IPS DF 6.9 (cell line): Measurements from ENCODE around the gene SAMMSON.

Experiments
- DNase-seq: peaks from one replicate; pipeline ENCODE4 v3.0.0-alpha.2; 2013; ENCODE audit warnings: low read depth, low spot score
- H3K27ac ChIP-seq: one replicate; pipeline ENCODE4 v1.5.1; 2013; ENCODE audit warnings: low read length, control low read depth
- H3K27me3 ChIP-seq: 2 replicates; pipeline ENCODE4 v1.6.1; 2013; ENCODE audit warnings: mild to moderate bottlenecking, low read length; ENCODE audit not compliant: control insufficient read depth, insufficient read depth
- H3K36me3 ChIP-seq: 2 replicates; pipeline ENCODE4 v1.6.1; 2013; ENCODE audit warnings: low read length; ENCODE audit not compliant: control insufficient read depth, insufficient read depth
- H3K4me1 ChIP-seq: 2 replicates; pipeline ENCODE4 v1.6.1; 2013; ENCODE audit warnings: low read length; ENCODE audit not compliant: control insufficient read depth, insufficient read depth
- H3K4me3 ChIP-seq: 2 replicates; pipeline ENCODE4 v1.5.1; 2013; ENCODE audit warnings: mild to moderate bottlenecking, low read length
- H3K9me3 ChIP-seq: 2 replicates; pipeline ENCODE4 v1.6.1; 2013; ENCODE audit warnings: low read length, inconsistent platforms; ENCODE audit not compliant: control insufficient read depth, insufficient read depth
- WGBS: extraction: QIAGEN DNeasy Blood & Tissue Kit; methylation state at CpG from one replicate; pipeline ENCODE4 v1.1.7; 2013; ENCODE audit warnings: mixed read lengths, missing lambda C conversion rate; ENCODE audit not compliant: insufficient read length, insufficient coverage; 5-methylcytosine and 5-hydroxymethylcytosine counted together

SAMMSON gene

DNA sequence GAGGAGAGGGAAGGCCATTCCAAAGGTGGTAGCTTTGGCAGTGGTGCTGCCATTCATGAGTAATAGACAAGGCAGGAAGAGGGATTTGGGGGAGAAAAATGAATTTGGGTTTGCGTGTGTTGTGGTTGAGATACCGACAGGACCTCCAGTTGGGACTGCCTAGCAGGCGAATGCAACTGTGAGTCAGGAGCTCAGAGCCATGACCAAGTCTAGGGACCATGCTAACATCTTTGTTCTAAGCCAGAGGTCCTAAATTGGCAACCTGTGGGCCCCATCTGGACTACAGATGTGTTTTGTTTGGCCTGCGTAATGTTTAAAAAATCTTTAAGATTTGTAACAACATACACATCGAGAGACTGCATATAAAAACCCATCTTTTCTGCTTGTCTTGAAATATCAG lies 61.6 kb downstream of the SAMMSON start:
- H3K9me3 ChIP-seq, result no peaks in the 10 kb centered on the region
- WGBS, result no CpG with 5 or more reads among the region's 5 CpGs
- no peak for DNase-seq
- H3K4me3 ChIP-seq, result no peak overlapping the region
- H3K27me3 ChIP-seq, result no peaks in the 10 kb centered on the region
- no peaks in the 10 kb centered on the region for H3K36me3 ChIP-seq
- H3K4me1 ChIP-seq, result no peaks in the 10 kb centered on the region
- H3K27ac ChIP-seq, result no peak overlapping the region

DNA sequence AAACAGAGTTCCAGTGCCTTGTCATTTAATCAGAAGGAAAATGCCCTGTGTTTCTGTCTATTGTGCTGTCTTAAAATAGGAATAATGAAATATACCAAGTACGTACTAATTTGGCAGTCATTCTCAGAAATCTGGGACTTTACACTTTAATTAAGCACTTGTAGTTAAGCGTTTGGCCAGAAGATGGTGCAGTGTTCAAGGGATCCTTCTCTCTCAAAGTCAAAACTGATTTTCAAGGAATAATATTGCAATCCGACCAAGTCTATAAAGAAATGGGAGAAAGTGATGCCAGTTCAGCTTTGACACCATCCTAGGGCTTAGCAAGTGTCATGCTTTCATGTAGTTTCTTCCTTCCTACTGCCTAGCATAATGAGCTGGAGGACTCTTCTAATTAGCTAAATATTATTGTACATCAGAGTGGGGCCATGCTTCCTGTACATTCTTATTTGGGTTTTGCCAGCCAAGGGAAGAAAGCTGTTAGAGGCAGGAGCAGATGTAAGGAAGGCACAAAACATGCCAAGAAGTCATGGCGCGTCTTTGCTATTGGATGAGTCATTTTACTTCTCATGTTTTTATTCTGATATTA lies 64.8 kb downstream of the SAMMSON start:
- Histone ChIP-seq H3K27ac (no peak overlapping the region), H3K27me3 (no peaks in the 10 kb centered on the region), H3K36me3 (no peaks in the 10 kb centered on the region), H3K9me3 (no peaks in the 10 kb centered on the region), H3K4me3 (no peak overlapping the region), H3K4me1 (no peaks in the 10 kb centered on the region)
- WGBS, result no CpG with 5 or more reads among the region's 5 CpGs
- peak; percentile 13 for DNase-seq

DNA sequence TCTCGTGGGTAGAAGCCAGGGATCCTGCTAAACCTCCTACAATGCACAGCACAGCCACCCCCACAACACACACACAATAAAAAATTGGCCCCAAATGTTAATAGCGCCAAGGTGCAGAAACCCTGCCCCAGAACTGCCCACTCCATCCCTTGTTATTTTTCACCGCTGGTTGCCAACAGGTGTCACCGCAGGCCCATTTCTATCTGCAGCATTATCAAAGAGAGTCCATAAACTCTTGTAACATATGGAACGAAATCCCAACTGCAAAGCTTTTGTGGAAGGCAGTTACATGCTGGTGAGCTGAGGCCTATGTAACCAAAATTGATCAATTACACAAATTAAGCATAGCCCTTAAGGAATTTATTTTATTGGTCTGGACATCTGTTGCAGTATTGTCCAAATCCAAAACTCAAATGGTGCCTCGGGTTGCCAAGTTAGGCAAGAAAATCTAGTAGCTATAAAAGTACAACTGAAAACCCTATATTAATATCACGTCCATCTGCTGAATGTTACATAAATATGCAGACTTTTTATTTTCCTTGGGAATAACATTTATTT lies 66.2 kb downstream of the SAMMSON start:
- no peaks in the 10 kb centered on the region for H3K9me3 ChIP-seq
- no peak overlapping the region for H3K27ac ChIP-seq
- WGBS, result no CpG with 5 or more reads among the region's 7 CpGs
- H3K36me3 ChIP-seq, result no peaks in the 10 kb centered on the region
- no peaks in the 10 kb centered on the region for H3K27me3 ChIP-seq
- DNase-seq, result peak; percentile 33
- no peak overlapping the region for H3K4me3 ChIP-seq
- H3K4me1 ChIP-seq, result no peaks in the 10 kb centered on the region

DNA sequence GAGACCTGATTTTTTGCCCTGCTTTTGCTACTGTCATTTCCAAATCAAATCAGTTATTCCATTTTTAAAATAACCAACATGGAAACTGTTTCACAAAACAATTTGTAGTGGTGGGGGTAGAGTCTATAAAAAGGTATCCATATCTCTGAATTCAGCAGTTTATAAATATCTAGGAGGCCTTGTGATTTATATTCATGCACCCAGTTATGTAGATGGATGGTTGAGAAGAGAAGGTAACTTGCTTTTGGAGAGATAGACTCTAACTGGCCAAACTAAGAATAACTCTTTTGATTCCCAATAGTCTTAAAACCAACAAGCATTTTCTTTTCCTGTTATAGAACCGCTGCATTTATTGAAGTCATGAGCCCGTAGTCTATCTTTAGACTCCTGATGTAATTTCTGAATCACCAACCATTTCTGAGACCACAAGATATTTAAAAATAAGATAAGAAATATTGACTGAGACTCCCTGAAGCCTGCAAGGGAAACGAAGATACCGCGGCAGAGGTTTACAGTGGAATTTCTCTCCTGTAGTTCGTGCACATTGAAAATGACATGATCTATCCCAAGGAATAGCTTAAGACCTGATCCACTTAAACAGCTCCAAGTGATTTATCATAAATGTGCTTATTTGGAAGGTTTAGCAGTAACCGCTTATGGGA lies 68.5 kb downstream of the SAMMSON start:
- Histone ChIP-seq H3K4me3 (no peak overlapping the region), H3K27me3 (no peaks in the 10 kb centered on the region), H3K4me1 (no peaks in the 10 kb centered on the region), H3K36me3 (no peaks in the 10 kb centered on the region), H3K27ac (no peak overlapping the region), H3K9me3 (no peaks in the 10 kb centered on the region)
- no peak for DNase-seq
- no CpG with 5 or more reads among the region's 7 CpGs for WGBS

DNA sequence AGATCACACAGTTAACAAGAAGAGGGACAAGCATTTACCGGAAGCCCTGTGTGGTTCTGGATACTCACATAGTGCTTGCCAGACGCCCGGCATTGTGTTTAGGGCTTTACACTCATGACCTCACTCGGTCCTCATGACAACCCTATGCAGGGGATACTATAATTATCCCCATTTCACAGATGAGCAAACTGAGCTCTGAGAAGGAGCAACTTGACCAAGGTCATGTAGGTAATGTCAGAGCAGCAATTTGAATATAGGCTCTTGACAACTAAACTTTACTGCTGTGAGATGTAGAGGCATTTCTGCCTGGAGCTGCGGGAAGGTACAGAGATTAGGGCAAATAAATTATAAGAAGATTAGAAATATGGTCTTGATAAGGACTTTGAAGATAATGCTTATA lies 70.0 kb downstream of the SAMMSON start:
- Histone ChIP-seq H3K9me3 (no peaks in the 10 kb centered on the region), H3K27ac (no peak overlapping the region), H3K27me3 (no peaks in the 10 kb centered on the region), H3K36me3 (no peaks in the 10 kb centered on the region), H3K4me3 (no peak overlapping the region), H3K4me1 (no peaks in the 10 kb centered on the region)
- no CpG with 5 or more reads among the region's 5 CpGs for WGBS
- DNase-seq, result no peak

DNA sequence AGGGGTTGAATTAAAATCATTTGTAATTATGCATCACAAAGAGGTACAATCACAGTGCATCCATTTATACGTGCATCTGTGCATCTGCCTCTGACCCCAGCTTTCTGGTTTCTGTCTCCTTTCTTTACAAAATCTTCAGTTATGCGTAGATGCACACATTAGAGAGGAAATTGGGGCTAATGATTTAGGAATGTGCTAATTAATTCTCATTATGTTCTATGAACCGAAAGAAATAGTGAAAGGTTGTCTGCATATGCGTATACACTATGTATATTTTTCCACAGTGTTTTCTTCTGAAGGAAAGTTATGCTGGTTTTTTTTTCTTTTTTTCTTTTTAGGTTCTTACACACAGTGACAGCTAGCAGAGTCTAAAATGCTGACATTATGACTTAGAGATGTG lies 71.6 kb downstream of the SAMMSON start:
- WGBS, result no CpG with 5 or more reads among the region's 4 CpGs
- no peak overlapping the region for H3K27ac ChIP-seq
- no peak overlapping the region for H3K4me3 ChIP-seq
- DNase-seq, result no peak
- H3K9me3 ChIP-seq, result no peaks in the 10 kb centered on the region
- H3K4me1 ChIP-seq, result no peaks in the 10 kb centered on the region
- no peaks in the 10 kb centered on the region for H3K27me3 ChIP-seq
- no peaks in the 10 kb centered on the region for H3K36me3 ChIP-seq

DNA sequence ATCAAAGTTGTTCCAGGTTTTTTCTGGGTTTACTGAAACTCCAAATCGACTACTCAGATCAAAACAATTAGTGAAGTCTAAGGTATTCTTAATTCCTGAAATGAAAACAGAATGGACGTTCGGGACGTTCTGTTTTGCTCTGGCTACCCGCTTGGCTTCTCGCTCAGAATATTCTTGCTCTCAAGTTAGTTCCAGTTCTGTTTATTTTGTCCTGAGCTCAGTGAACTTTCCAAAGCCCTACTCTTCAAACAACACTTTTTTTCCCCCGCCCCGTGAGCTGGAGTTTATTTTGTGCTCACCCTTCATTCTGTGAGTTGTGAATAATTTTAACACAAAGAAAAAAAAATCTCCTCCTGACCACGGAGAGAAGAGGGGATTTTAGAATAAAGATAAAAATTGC lies 72.6 kb downstream of the SAMMSON start:
- H3K27me3 ChIP-seq, result no peaks in the 10 kb centered on the region
- no peak for DNase-seq

DNA sequence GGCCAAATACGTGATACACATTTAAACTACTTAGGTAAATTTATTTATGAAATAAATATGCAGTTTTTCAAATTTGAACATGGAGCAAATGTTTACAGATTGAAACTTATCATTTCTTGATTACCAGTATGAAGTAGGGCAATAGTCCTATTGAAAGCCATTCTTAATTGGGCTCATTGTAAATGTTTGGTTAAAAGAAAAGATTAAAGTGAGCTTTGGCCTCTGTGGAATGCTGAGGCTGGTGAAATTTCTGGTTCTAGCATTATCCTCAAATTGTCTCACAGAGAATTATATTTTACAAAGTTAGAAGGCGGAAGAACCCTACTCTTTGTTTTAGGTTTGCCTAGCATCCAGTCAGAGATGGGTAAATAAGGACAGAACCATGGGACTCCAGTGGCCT lies 73.2 kb downstream of the SAMMSON start:
- no peak overlapping the region for H3K4me3 ChIP-seq
- H3K27me3 ChIP-seq, result no peaks in the 10 kb centered on the region
- WGBS, result no CpG with 5 or more reads among the region's 2 CpGs
- H3K4me1 ChIP-seq, result no peaks in the 10 kb centered on the region
- H3K27ac ChIP-seq, result no peak overlapping the region
- DNase-seq, result no peak
- no peaks in the 10 kb centered on the region; the same call in 1 of the 2 replicates for H3K9me3 ChIP-seq
- no peaks in the 10 kb centered on the region for H3K36me3 ChIP-seq

More for the DNA sequence above, 72.6 kb downstream of the SAMMSON start:
- H3K4me3 ChIP-seq, result no peak overlapping the region
- no peaks in the 10 kb centered on the region for H3K4me1 ChIP-seq
- H3K36me3 ChIP-seq, result no peaks in the 10 kb centered on the region
- H3K27ac ChIP-seq, result no peak overlapping the region
- WGBS, result no CpG with 5 or more reads among the region's 9 CpGs
- H3K9me3 ChIP-seq, result no peaks in the 10 kb centered on the region

DNA sequence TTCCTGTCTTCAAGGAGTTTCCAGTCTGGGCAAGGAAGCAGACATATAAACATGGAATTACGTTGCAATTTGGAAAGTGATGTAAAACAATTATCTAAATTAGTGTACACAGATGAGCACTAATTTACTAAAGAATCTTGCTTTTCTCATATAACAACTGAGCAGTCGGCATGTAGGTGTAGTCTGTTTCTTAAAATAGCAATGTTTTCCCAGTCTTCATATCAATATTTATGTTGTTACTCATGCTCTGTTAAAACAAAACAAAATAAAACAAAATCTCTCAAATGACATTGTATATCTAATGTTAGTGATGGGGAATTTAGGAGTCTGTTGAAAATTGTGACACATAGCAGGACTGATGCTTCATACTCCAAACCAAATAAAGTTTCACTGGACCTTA lies 75.6 kb downstream of the SAMMSON start:
- no peaks in the 10 kb centered on the region; the same call in 1 of the 2 replicates for H3K9me3 ChIP-seq
- H3K36me3 ChIP-seq, result no peaks in the 10 kb centered on the region
- no peak overlapping the region for H3K4me3 ChIP-seq
- no peaks in the 10 kb centered on the region for H3K4me1 ChIP-seq
- WGBS, result no CpG with 5 or more reads among the region's 2 CpGs
- H3K27ac ChIP-seq, result no peak overlapping the region
- DNase-seq, result no peak
- H3K27me3 ChIP-seq, result no peaks in the 10 kb centered on the region

DNA sequence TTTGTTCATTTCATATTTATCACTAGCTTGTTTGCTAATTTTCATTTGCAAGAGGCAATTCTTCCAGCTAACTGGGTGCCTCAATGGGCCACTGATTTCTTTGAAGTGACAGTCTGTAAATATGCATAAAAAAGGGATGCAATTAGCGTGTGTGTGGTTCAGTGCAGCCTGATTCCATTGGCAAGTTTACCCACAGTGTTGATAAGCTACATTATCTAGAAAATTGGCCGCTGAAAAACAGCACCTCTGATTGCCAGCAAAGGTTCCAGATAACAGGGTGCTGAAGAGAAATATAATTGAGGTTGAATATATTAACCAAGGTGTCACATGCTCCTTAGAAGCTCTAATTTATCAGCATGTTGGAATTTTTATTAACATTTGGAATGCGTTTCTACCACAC lies 76.9 kb downstream of the SAMMSON start:
- Histone ChIP-seq H3K27ac (no peak overlapping the region), H3K27me3 (no peaks in the 10 kb centered on the region), H3K9me3 (no peaks in the 10 kb centered on the region; the same call in 1 of the 2 replicates), H3K4me3 (no peak overlapping the region), H3K36me3 (no peaks in the 10 kb centered on the region), H3K4me1 (no peaks in the 10 kb centered on the region)
- no peak for DNase-seq
- no CpG with 5 or more reads among the region's 3 CpGs for WGBS

DNA sequence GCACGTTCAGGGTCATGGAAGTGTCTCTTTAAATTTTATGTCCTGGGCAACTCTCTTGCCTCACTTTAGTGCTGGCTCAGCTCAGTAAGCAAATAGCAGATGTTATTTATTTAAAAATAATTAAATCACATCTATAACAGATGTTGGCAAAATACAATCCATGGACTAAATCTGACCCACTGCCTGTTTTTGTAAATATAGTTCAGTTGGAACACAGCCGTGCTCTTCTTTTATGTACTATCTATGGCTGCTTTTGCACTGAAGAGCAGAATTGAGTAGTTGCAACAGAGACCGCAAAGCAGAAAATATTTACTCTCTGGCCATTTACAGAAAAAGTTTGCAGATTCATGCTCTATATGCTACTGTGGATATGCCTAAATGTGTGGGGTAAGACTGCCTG lies 79.2 kb downstream of the SAMMSON start:
- H3K4me1 ChIP-seq, result no peaks in the 10 kb centered on the region
- H3K36me3 ChIP-seq, result no peaks in the 10 kb centered on the region
- H3K27ac ChIP-seq, result no peak overlapping the region
- WGBS, result no CpG with 5 or more reads among the region's 3 CpGs
- H3K27me3 ChIP-seq, result no peaks in the 10 kb centered on the region
- H3K4me3 ChIP-seq, result no peak overlapping the region
- no peak for DNase-seq
- H3K9me3 ChIP-seq, result no peaks in the 10 kb centered on the region; the same call in 1 of the 2 replicates
